Measurements from ENCODE around the gene PGM5. TPM values are rescaled to one million over a fixed set of nuclear protein-coding genes. Genes with fewer than 3 reads are reported as not detected.

PGM5 gene
- total RNA-seq, 3 donors from 2014 or later (not counting 1 experiment from before 2014, with no cell fraction given): 0.43 to 1.8 TPM; not detected in 1

DNA sequence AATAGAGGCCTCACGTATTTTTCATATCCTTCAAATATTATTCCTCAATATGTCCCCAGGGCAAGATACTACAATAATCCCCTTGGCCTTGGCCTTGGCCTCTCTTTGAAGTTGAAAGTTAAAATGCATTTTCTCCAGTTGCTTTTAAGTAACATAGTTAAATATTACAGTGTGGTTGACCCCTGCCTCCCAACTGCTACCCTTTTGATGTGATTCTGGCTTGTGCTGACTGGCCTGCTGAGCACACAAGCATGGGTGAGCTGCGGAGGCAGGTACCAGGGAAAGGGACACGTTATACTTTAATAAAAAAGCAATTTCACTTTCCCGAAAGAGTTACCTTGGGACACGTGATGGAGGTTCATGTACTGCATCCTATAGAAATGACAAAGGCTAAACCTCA lies 202.1 kb downstream of the PGM5 start:
- Mint-ChIP-seq H3K36me3 (no peaks in the 10 kb centered on the region), H3K9me3 (no peaks in the 10 kb centered on the region), H3K4me1 (peaks cover 12 to 14% of the 10 kb centered on the region in 2 donors), H3K27ac (no peak overlapping the region), H3K27me3 (ENCODE audit: low read depth in 2 of 2) (peaks cover 0 to 2% of the 10 kb centered on the region in 2 donors), H3K4me3 (no peak overlapping the region)
- DNase-seq (no peak), ATAC-seq (no peak)
- no peak overlapping the region for H3K27ac ChIP-seq (ENCODE audit: low read length)
- H3K4me3 ChIP-seq (ENCODE audit: low read length): no peak overlapping the region
- H3K36me3 ChIP-seq (ENCODE audit: control insufficient read depth, insufficient read depth, low read length): no peaks in the 10 kb centered on the region
- H3K4me1 ChIP-seq (ENCODE audit: control insufficient read depth, insufficient read depth, low read length): peaks cover 14% of the 10 kb centered on the region
- no peaks in the 10 kb centered on the region for H3K27me3 ChIP-seq (ENCODE audit: control insufficient read depth, insufficient read depth, low read length)
- 96% methylated on average over 5 of the region's 5 CpGs for WGBS (ENCODE audit: insufficient coverage)
- H3K9me3 ChIP-seq (ENCODE audit: control insufficient read depth, insufficient read depth, low read length): no peaks in the 10 kb centered on the region
- intact Hi-C loops (cut with micrococcal nuclease): no loop called here
- TF ChIP-seq, protein P1, sequence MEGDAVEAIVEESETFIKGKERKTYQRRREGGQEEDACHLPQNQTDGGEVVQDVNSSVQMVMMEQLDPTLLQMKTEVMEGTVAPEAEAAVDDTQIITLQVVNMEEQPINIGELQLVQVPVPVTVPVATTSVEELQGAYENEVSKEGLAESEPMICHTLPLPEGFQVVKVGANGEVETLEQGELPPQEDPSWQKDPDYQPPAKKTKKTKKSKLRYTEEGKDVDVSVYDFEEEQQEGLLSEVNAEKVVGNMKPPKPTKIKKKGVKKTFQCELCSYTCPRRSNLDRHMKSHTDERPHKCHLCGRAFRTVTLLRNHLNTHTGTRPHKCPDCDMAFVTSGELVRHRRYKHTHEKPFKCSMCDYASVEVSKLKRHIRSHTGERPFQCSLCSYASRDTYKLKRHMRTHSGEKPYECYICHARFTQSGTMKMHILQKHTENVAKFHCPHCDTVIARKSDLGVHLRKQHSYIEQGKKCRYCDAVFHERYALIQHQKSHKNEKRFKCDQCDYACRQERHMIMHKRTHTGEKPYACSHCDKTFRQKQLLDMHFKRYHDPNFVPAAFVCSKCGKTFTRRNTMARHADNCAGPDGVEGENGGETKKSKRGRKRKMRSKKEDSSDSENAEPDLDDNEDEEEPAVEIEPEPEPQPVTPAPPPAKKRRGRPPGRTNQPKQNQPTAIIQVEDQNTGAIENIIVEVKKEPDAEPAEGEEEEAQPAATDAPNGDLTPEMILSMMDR (IDR thresholded peaks at IDR 0.05): no peak

- peak overlapping the region; percentile 66 for H3K4me3 Mint-ChIP-seq
- Histone ChIP-seq H3K27ac (ENCODE audit: low read length) (no peak overlapping the region), H3K36me3 (ENCODE audit: control insufficient read depth, insufficient read depth, low read length) (no peaks in the 10 kb centered on the region), H3K27me3 (ENCODE audit: control insufficient read depth, insufficient read depth, low read length) (no peaks in the 10 kb centered on the region), H3K4me3 (ENCODE audit: low read length) (no peak overlapping the region), H3K9me3 (ENCODE audit: control insufficient read depth, insufficient read depth, low read length) (no peaks in the 10 kb centered on the region), H3K4me1 (ENCODE audit: control insufficient read depth, insufficient read depth, low read length) (peaks cover 14% of the 10 kb centered on the region)
- WGBS (ENCODE audit: insufficient coverage): 14% methylated on average over 14 of the region's 14 CpGs
- peak; percentile 40 to 61 for DNase-seq
- intact Hi-C loops (cut with micrococcal nuclease): no loop called here
- peaks cover 0 to 6% of the 10 kb centered on the region in 2 donors for H3K27me3 Mint-ChIP-seq (ENCODE audit: low read depth in 2 of 2)
- TF ChIP-seq, protein P1 (IDR thresholded peaks at IDR 0.05): peak; percentile 26
- H3K9me3 Mint-ChIP-seq: no peaks in the 10 kb centered on the region
- H3K27ac Mint-ChIP-seq: peak overlapping the region in 1 of 2 donors; percentile 57
- H3K4me1 Mint-ChIP-seq: peaks cover 12 to 14% of the 10 kb centered on the region in 2 donors
- peak; percentile 71 to 81 (median 74) for ATAC-seq
- H3K36me3 Mint-ChIP-seq: no peaks in the 10 kb centered on the region
Observed at GRCh38 chr9:68560071-68560844, 203.8 kb downstream of the PGM5 start.

- Mint-ChIP-seq H3K27me3 (ENCODE audit: low read depth in 2 of 2) (peaks cover 0 to 7% of the 10 kb centered on the region in 2 donors), H3K27ac (no peak overlapping the region), H3K4me3 (no peak overlapping the region), H3K4me1 (peaks cover 12 to 14% of the 10 kb centered on the region in 2 donors), H3K36me3 (no peaks in the 10 kb centered on the region), H3K9me3 (no peaks in the 10 kb centered on the region)
- Histone ChIP-seq H3K27ac (ENCODE audit: low read length) (no peak overlapping the region), H3K4me3 (ENCODE audit: low read length) (no peak overlapping the region), H3K4me1 (ENCODE audit: control insufficient read depth, insufficient read depth, low read length) (peaks cover 14% of the 10 kb centered on the region), H3K9me3 (ENCODE audit: control insufficient read depth, insufficient read depth, low read length) (no peaks in the 10 kb centered on the region), H3K27me3 (ENCODE audit: control insufficient read depth, insufficient read depth, low read length) (no peaks in the 10 kb centered on the region), H3K36me3 (ENCODE audit: control insufficient read depth, insufficient read depth, low read length) (no peaks in the 10 kb centered on the region)
- ATAC-seq (no peak), DNase-seq (no peak)
- TF ChIP-seq, protein P1 (IDR thresholded peaks at IDR 0.05): no peak
- 81% methylated on average over 2 of the region's 2 CpGs for WGBS (ENCODE audit: insufficient coverage)
- intact Hi-C loops (cut with micrococcal nuclease): no loop called here
Observed at GRCh38 chr9:68562461-68562860, 206.1 kb downstream of the PGM5 start.
